HG03280 (cell line): ENCODE measurements around the gene DDHD1.
"Not testable (repeated sequence)": the region's sequence is repeated elsewhere in the genome, so short reads cannot be mapped to it uniquely, and the experiment has no call there.

Experiments
- ATAC-seq: cut with Tn5 transposase; IDR thresholded peaks from one replicate; pipeline ENCODE4 v1.9.1; 2021; ENCODE audit warnings: mild to moderate bottlenecking, moderate library complexity; ENCODE audit not compliant: unreplicated experiment

Gene DDHD1

DNA sequence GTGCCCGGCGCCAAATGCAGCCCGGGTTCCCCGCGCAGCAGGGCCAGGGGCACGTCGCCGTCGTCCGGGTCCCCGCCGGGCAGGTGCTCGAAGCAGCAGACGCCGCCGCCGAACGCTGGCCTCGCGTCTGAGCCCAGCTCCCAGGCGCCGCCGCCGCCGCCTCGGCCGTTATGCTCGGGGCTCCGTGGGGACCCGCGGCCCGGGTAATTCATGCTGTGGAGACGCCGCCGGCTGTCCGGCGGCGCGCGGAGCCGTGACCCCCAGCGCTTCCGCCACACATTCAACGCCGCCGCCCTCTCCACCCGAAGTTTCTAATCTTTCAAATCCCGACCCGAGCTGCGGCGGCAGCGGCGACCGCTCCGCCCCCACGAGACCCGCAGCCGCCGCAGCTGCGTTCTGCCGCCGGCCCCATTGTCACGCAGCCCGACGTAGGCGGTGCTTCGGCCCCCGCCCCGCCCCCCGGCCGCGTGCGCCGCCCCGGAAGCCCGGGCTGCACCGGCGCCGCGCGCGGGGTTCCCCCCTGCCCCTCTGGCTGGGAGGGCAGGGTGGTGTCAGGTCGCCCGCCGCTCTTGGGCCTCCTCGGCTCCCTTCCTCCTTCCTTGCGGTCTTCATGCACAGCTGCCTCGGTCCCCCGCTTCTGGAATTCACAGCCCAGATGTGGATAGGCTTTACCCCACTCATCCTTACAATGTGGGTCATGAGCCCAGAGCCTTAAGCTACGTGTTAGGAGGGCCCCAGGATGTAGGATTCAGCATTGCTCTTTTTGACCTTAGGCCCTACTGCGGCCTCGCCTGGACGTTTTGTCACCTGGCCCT, at the start of gene DDHD1:
TSS of gene DDHD1 (minus strand) at position 437 of the 815 bp plus-strand sequence. CDS start at position 212, 225 bp downstream.
- peak; percentile 75 for ATAC-seq

DNA sequence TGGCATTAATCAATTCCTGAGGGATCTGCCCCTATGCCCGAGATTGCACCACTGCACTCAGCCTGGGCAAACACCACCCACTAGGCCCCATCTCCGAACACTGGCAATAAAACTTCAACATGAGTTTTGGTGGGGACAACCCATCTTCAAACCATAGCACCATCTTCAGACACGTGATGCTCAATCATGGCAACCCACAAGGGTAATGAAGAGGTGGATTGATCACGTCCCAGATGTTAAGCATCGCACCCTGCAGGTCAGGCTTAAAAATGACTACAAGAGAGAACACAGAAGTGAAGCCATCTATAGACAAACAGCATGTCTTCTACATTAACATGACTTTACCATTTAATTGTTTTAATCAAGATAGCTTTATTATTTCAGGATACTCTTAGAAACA, 42.8 kb upstream of the DDHD1 start:
- no peak for ATAC-seq

DNA sequence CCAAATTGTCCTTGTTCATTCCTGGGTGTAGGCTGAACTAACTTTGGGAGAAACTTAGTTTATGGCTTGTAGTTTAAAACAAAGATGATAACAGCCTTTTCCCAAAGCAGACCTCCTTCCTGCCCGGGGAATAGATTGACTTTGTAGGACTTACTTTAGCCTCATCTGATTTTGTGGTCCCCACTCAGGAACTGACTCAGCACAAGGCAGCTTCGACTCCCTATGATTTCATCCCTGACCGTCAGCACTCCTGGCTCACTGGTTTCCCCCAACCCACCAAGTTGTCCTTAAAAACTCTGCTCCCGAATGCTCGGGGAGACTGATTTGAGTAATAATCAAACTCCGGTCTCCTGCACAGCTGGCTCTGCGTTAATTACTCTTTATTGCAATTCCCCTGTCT, 40.1 kb upstream of the DDHD1 start:
- no peak for ATAC-seq

DNA sequence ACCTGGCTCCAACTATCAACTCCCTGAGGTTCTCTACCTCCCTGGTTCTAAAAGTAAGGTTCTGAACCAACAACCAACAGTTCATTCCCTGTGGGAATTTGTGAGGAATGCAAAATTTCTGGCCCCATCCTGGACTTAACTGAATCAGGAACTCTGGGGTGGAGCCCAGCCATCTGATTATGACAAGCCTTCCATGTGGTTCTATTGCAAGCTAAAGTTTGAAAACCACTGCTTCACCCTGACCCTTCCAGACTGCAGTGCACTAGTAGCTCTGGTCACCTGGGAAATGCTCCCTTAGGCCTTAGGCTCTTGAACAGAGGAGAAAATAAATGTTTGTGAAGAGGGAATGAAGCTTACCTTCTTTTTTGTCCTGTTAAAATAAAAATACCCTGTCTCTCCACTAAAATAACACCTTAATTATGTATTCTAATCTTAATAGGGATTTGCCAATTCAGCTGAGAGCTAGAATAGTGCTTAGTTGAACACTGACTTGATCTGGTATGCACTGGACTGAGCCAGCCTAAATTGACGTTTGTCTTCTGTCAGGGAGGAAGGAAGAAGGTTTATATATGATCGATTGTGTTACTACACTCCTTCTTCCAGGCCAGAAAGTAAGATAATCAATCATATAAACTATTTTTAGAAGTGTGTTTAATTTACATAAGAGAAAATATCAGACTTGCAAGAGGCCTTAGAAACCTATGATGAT, 39.1 kb upstream of the DDHD1 start:
- no peak for ATAC-seq

DNA sequence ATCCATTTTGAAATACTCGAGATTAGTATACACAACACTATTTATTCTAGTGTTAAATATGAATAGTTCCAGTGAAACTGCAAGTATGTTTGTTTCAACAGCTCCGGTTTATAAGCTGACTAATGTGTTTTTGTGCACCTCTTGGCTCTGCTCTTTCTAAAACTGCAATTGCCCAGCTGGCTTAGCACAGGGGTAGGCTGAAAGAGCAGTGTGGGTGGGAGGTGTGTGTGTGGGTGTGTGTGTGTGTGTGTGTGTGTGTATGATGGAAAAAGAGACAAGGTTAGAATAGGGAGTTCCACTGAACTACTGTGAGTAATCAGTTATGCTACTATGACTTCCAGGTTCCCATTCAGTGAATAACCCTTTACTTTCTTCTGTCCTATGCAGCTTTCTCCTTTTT, 37.8 kb upstream of the DDHD1 start:
- ATAC-seq, result peak; percentile 55

DNA sequence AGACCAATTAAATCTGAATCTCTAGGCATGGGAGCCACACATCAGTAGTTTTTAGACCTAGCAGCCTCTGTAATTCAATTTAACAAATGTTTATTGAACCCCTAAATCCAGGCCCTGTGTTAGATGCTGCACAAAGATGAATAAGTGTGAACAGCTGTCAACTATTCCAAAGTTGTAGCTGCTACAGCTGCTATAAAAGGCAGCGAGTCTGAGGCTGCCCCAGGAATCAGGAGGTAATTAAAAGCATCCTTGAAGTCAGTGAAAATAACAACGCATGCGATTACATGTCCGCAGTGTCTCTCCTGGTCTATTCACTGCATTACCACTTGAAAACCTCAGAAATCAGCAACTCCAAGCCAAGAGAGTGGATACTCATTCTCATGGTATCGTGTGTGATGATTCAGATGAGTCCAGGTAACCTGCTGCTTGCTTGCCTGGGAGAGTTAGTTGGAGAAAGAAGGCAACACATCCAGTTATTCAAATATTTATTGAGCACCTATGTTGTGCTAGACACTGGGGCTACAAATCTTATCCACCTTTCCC, 34.9 kb upstream of the DDHD1 start:
- ATAC-seq, result no peak

DNA sequence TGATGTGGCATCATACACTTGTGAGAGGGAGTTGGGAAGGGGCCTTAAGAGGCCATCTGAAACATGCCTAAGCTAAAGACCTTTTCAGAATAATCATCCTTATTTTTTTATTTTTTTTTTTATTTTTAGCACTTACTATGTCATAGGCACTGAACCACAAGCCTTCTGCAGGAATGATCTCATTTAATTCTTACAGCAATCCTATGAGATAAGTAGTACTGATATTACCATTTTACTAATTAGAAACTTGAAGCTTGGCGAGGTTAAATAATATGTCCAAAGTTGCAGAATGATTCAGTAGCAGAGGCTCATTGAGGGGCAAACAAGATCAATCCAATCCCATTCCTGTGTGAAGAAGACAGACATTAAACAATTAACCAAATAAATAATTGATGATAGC, 33.4 kb upstream of the DDHD1 start:
- no peak for ATAC-seq

DNA sequence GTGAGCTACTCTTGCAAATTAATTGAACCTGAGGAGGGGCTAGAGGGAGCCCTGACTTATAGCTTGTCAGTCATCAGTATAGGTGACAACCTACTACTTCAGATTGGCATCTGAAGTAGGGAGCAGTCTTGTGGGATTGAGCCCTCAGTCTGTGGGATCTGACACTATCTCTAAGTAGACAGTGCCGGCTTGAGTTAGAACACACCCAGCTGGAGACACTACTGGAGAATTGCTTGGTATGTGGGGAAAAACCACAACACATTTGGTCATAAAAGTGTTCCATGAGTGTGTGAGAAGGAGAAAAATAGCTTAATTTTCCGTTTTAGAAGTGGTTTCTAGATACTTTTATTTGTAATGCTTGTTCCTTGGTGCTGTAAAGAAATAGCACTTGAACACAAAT, 30.5 kb upstream of the DDHD1 start:
- no peak for ATAC-seq

DNA sequence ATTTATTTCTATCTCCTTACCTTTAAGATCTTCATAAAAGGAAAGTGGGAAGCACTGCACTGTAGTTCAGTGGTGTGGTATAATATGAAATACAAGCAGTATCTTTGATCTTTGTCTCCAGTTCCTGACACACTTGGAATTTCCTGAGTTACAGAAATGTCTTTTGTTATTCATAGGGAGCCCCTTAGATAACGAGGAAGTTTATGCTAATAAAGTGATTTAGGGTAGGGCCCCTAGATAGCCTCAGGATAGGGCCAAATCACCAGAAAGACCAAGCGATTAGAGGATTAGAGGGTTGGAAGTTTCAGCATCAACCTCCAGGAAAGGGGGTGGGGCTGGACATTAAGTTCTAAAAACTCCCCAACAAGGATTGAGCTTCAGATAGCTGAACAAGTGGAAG, 29.9 kb upstream of the DDHD1 start:
- no peak for ATAC-seq

DNA sequence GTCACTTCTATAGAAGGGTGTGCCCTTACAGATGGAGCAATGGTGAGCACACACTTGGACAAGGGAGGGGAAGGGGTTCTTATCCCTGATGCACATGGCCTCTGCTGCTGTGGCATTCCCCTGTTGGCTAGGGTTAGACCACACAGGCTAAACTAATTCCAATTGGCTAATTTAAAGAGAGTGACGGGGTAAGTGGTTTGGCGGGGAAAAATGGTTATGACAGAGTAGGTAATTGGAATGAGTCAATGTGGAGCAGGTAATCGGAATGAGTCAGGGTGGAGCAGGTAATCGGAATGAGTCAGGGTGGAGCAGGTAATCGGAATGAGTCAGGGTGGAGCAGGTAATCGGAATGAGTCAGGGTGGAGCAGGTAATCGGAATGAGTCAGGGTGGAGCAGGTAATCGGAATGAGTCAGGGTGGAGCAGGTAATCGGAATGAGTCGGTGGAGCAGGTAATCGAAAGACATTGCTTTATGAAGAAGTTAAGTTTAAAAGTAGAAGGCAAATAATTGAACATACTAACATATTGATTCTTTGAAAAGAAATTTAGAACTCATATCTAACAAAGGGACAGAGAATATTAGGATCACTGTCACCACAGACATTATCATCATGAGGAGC, 28.4 kb upstream of the DDHD1 start:
- ATAC-seq, result not testable (repeated sequence)

DNA sequence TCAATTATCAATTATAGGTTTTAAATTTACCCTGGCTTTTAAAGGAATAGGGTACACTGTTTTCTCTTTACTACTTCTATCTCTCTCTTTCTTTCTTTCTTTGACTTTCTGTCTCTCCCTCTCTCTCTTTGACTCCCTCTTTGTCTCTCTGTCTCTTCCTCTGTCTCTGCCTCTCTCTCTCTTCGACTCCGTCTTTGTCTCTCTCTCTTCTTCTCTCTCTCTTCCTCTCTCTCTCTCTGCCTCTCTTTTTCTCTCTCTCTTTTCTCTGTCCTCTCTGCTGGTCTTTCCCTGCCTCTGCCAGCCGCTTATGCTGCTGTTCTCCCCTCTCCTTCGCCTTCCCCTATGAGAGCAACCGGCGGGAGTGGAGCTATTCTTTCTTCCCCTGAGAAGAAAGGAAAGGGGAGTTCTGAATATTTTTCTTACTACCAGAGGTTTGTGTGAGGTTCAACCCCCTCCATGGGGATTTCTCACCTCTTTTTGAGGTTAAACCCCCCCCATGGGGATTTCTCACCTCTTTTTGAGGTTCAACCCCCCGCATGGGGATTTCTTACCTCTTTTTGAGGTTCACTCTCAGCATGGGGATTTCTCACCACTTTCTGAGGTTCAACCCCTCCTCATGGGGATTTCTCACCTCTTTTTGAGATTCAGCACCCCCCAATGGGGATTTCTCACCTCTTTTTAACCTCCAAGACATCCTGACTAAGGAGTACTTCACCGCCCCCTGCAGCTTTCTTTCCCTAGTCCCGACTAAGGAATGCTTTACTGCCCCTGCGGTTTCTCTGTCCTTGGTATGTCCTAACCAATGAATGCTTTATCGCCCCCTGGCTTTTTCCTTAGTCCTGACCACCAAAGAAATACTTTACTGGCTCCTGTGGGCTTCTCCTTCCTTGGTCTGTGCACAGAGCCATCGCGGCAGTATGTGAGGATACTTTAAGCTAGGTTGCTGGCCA, 27.4 kb upstream of the DDHD1 start:
- ATAC-seq, result no peak

DNA sequence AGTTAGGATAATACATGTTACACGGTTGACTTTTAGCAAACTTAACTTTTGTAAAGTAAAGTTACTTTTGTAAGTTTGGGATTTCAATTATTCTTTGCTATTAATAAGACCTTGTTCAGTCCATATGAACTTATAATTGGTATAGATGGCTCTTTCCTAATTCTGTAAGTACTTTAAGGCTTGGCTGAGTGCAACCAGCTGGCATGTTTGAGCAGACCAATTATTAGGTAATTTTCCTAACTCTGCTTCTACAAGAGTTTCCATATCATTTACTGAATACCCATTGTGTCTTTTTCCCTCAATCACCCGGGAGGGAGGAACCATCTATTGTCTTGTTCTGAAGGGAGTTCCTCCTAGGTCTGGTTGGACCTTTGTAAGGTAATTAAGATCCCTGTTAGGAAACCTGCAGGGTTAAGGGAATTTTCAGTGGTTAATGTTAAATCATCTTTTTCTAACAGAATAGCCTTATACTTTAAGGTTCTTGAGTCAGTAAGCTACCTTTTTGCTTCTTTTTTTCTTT, 26.4 kb upstream of the DDHD1 start:
- ATAC-seq, result not testable (repeated sequence)

DNA sequence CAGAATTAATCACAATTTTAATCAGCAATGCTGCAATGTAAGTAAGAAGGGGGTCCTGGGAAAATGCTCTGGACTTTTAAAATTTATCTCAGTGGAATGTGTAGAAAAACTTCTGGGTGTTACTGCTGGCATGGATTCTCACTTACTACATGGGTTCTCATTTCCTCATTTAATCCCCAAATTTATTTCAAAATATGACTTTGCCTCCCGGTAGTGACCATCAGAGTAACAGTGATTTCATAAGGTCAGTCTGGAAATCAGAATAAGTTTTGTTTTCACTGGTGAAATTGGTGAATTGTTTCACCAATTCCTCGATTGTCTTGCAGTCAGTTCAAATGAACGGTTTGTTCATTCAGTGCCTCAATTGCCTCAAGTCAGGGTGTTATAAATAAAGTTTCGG, 22.3 kb upstream of the DDHD1 start:
- ATAC-seq, result no peak

DNA sequence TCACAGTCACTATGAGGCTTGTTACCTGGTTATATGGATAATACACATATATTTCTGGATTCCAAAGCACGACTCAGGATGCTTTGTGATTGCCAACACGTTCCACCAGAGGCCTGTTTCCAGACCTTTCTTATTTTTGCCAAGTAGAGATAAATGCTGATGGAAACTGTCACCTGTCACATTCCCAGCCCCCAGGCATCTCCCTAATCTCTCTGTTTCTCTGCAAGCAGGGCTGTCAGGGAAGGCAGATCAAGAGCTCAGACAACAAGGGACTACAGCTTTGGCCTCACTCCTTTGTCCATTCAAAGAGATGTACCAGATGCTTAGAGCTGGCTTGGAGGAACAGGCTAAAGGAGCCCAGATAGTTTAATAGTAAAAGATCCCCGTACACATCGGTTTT, 21.8 kb upstream of the DDHD1 start:
- ATAC-seq, result no peak

DNA sequence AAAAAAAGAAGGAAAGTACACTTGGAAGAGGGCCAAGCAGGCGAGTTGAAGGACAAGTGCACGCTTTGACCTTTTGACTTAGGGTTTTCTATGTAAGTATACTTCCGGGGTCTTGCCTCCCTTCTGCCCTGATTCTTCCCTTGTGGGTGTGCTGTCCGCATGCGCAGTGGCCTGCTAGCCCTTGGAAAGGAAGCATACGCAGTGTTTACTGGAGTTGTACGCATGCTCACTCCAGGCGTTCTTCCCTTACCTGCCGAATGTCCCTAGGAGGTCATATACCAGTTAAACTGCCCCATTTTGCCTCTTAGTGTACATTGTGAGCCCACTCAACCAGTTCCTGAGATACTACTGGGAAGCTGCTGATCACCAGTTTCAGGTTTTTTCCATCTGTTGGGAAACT, 15.7 kb upstream of the DDHD1 start:
- ATAC-seq, result no peak

DNA sequence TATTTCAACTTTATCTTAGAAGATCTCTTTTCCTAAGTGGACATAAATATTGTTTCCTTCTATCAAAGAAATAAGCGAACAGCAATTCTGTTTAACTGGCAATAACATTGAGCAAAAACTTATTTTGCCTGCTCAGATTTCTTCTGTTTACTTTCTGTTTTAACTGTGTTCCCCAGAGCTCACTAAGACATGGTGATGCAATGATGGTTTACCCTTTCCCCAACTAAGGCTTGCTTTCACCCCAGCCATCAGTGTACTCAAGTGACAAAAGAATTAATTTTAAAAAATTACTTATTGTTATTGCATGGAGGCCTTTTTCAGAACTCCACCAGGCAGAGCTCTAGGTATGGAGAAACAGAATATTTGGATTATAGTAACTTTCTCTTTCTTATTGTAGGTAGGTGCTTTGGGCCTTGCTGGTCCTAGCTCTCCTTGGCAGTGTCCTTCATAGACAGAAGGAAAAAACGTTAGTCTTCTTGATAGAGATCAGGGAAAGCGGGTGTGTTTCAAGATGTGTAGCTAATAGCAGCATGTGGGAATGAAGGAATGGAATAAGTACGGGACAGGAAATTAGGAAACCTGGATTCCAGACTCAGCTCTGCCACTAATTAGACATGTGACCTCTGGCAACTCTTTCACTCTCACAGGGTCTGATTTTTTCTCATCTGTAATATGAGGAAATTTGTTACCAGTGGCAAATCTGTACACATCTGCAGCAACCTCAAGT, 14.6 kb upstream of the DDHD1 start:
- ATAC-seq, result no peak

DNA sequence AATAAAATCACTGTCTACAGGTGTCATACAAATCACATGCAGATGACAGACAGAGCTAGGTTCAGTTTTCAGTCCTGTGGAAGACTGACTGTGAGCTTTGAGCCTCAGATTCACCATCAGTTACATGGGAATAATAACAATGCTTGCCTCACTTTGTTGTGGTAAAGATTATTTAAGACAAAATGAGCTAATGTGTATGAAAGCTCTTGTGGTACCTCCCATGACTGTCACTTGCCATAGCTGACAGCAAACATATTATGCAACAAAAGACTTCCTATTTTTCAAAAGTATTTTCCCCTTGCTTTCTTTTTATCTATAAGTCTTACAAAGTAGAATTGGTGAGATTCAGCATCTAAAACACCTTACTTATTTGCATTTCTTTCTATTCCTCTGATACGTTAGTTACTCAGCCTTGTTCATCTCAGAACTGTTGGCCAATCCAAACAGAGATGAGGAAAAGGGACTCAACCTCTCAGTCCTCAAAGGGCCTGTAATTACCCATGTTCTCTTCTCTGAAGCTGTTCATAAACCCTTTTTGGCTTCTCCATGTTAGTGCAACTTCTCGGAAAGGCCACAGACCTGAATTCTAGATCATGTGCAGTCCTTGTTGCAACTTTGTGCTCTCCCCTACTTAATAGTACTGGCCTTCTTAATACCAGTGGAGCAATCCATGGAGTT, 8.8 kb upstream of the DDHD1 start:
- ATAC-seq, result no peak

DNA sequence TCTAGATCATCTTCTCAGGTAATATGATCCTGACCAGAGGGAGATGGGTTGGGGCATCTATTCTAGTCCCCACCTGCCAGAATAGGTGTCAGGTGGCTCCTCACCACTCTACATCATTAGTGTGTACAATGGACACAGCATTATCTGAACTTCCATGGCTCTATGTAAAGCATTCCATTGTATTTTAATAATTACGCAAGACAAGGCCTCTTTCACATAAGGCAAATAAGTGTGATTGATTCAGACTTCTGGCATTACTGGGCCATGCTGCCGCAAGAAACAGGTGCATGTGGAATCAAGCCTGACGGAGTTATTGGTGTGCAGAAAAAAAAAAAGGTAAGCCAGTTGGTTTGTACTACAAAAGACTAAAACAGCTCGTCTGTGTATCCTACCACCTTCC, 3.1 kb upstream of the DDHD1 start:
- ATAC-seq, result no peak

DNA sequence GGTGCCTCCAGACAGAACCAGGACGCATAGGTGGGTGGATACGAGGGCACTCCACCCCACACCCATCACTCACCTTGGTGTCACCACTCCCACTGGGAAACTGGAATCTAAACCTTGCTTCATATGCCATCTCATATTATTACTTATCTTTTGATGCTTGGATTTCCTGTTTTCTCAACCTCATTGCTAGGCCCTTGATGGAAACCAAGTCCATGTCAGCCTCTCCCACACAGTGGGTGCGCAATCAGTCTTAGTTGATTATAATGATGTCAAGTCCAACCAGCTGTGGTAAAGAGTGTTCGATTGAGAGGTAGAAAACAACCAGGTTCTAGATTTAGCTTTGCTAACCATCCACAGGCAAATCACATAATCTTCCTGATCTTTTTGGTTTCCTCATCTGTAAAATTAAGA, 584 bp upstream of the DDHD1 start:
- no peak for ATAC-seq
